Activated T-cell treated with anti-CD3 and anti-CD28 coated beads, Interleukin-2, amount 50 U/mL, for 48 hours (primary cell): ENCODE measurements around the gene PEX11A.
A peak's percentile ranks its signal among the peaks of the same experiment; 100 is the strongest.

ENCODE experiments used
- DNase-seq, 2 experiments: peaks; one replicate each; pipeline ENCODE4 v3.0.0-alpha.2; 2020

PEX11A gene

GRCh38 chr15:89674526-89674925, 16.0 kb downstream of the PEX11A start:
- no peak for DNase-seq

- peak; percentile 39 to 54 for DNase-seq
Measured at GRCh38 chr15:89673165-89673512, 17.4 kb downstream of the PEX11A start.

GRCh38 chr15:89672221-89673164, 18.1 kb downstream of the PEX11A start:
- DNase-seq, result no peak

DNA sequence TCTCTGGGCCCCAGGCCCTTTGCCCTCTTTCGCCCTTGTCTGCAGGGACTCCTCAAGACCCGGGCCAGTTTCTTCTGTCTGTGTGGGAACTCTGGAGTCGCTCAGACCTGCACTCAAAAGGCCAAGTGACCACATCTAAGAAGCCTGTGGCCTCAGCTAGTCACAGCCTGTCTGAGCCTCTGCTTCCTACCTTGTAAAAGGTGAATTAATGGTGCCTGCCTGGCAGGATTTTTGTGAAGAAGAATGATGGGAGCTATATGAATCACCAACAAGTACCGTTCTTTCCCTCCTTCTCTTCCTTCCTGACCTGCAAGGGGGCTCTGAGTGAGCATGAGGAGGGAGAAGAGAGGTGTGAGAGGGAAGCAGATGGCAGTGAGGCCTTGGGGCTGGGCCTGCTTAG, 18.9 kb downstream of the PEX11A start:
- DNase-seq, result no peak

DNA sequence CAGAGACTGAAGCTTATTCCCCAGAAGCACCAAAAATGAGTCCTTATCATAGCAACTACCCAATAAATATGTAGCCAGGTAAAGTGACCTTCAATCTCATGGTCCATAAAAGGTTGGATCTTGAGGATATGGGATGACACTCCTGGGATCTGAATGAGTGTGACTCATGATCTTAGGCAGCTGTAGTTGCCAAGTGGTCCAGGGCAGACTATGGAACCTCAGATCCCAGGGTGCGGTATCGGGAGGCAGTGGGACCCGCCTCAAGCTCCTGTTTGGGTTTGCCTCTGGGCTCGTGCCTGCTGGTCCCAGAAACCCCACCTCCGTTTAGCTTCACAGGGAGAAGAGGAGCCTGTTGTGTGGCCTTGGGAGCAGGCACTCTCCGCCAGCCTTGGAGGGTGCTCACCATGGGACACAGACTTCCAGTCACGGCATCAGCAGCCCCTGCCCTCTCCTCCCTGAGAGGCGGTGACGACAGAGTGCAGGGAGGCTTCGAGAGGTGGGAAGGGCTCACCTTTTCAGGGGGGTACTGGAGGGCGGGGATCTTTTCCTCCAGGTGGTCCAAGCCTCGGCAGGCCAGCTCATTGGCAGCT, 19.5 kb downstream of the PEX11A start:
- DNase-seq, result no peak

- no peak for DNase-seq
Measured at GRCh38 chr15:89669941-89670340, 20.6 kb downstream of the PEX11A start.

GRCh38 chr15:89669309-89669865, 21.2 kb downstream of the PEX11A start:
- DNase-seq, result no peak

DNA sequence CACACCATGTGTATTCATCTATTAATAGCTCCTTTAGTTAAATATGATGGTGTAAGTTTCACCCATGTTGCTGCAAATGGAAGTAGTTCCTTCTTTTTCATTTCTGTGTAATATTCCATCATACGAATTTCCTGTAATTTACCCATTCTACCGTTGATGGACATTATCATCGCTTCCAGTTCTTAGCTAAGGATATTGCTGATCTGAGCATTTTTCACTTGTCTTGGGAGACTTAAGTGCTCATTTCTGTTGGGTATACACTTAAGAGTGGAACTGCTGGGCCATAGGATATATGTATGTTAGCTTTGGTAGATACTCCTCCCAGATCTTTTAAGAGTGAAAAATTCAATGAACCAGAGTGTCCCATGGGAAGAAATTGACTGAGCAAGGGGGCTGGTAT, 22.4 kb downstream of the PEX11A start:
- no peak for DNase-seq

GRCh38 chr15:89667706-89667960, 22.9 kb downstream of the PEX11A start:
- no peak for DNase-seq

DNA sequence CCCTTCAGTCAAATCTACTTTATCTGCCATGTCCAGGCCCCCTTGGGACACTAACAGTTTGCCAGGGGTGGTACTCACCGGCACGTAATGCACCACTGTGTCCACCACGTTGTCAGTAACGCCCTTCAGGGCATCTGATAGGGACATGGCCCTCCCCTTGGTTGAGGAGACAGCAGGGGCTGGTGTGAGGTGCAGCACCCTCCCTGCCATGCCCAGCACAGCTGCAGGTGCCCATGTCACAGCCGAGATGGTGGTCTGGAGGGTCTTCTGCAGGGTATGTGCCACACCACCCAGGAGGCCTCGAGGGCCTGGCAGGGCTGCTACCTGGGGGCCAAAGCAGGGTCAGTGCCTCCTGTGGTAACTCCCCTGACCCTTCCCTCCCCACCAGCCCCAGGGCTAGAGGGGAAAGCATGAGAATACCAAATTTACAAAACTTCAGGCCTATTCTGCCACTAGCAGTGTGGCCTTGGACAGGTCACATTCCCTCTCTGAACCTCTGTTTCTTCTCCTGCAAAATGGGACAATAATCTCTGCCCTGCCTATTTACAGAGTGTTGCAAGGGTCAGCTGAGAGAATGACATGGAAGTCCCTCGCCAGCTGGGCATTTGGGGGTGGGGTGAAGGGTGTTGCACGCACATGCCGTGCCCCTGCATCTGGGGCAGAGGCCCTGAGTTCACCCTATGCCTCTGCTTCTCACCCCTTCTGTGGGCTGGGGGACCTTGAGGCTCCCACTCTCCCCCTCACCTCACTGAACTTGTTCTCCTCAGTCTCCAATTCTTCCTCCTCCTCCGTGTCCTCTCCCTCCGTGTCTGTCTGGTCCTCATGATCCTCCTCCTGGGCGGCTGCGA, 23.5 kb downstream of the PEX11A start:
- DNase-seq, result no peak

DNA sequence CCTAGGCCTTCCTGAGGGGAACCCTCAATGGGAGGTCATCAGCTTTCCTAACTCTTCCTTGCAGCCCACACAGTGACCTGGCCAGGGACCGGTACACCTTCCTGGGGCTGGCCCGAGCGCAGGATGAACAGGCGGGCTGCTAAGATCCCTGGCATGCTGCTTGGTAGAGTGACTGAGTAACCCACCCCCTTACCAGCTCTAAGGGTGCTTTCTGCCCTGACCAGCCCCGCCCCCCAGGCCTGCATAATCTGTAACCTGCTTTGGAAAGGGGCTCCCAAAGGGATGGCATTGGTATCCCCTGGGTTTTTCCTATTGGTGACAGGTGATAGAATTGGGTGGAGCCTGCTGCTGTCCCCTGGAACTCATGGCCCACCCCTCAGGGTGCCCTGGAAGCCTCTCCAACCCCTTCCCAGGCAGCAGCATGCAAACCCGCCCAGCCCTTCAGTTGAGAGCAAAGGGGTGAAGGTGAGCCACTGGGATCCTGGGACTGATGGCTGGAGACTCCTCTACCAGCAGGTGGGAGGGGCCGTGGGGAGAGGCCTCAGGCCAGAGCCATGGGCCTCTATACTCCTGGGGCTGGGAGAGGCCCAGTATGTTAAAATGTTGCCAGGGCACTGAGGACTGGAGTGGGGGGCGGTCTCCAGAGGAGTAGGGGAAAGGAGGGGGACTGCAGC, 24.2 kb downstream of the PEX11A start:
- no peak for DNase-seq

- peak; percentile 26 to 43 for DNase-seq
Measured at GRCh38 chr15:89665449-89666181, 24.9 kb downstream of the PEX11A start.

DNA sequence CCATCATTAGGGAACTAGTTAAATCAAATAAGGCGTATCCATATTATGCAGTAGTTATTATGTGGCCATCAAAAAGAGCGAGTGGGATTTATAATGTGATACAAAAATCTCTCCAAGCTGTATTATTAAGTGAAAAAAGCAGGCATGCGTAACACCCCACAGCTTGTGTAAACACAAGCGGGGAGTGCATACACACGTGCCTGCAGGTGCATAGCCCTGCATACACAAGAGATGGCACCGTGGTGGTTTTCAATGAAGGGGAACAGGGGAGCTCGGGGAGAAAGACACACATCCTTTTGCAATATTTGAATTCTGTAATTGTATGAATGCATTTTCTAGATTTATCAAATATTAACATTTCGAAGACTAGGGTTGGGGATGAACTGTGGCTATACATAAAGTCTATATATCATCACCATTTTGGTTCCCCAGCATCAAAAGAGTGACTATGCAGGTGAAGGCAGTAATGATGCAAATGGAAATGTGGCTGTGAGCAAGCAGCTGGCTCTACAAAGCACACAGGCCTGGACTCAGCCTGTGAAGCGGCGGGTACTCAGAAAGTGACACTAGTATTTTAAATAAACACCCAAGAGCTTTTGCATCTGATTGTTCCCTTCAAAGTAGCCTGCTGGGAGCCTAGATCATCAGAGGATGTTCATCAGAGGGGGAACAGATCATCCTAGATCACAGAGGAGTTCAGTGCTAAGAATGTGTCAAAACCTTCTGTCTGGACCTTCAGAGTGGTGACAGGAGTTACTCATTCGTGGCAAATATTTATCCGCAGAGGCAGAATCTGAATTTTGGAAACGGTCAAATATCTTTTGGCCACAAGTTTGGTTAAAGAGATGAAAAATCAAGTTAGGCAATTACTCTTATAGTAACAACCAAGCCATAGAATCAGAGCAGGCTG, 25.9 kb downstream of the PEX11A start:
- no peak for DNase-seq

- DNase-seq, result no peak
Measured at GRCh38 chr15:89662893-89663626, 27.5 kb downstream of the PEX11A start.

DNA sequence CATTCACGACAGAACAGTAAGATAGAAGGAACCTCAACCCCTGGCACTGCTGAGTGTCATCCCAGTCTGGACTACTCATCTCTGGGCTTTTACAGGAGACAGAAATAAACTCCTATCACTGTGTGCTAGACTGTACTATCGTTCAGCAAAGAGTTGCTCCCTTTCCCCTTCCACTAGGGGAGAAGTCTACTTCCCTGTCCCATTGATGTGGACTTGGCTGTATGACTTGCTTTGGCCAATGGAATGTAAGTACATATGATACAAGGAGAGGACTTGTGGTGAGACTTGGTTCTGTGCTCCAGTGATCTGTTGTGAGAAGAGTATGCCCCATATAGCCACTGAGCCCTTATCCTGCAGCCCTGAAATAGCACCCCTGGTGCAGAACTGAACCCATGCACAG, 30.0 kb downstream of the PEX11A start:
- DNase-seq, result no peak

- DNase-seq, result no peak
Measured at GRCh38 chr15:89659295-89659694, 31.3 kb downstream of the PEX11A start.

DNA sequence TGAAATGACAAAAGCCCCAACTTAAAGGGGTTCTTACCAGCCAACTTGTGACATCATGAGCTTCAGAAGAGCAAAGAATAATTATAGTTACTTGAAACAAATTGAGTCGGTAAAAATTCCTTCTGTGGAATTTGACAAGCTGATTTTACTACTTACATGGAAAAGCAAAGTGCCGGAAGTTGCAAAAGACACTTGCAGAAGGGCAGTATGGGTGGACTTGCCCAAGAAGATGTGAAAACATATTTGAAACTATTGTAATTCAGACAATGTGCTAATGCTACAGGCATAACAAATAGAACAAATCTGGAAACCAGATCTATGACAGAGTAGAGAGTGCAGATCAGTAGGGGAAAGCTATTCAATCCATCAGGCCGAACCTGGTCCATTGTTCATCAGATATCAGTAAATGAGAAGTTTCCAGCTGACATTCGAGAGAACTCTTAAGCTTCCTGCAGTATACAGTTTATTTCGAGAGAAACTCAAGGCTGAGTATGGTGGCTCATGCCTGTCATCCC, 32.8 kb downstream of the PEX11A start:
- no peak for DNase-seq

DNA sequence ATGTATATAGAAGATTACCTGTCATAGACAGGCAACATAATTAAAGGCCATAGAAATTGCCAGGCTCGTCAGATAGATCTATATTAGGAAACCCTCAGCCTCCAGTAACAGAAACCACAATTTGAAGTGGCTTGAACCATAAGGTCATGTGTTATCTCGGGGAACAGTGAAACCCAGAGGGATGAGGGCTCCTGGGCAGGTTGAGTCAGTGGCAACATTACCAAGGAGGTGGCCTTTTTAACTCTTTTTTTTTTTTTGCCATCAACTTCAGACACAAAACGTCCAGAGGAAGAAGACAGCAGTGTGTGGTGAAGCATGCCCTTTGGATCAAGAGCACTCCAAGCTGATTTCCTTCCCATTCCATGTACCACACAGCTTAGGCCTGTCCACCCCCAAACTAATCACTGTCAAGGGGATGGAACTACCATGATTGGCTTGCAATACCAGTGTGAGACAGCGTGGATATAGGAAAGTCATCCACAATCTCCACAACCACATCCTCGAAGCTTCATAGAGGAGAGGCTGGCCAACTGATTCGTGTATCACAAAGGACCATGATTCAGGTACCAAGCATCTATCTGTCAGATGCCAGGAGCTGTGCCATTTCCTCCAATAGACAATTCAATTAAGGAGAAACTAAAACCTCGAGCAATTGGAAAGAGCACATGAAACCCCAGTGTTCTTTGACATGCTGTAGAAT, 34.3 kb downstream of the PEX11A start:
- no peak for DNase-seq
